SK-N-SH treated with all-trans-retinoic acid at 6 μM for 48 hours (cell line): ENCODE measurements around the gene MEF2C.

Source experiments
- ARNTL ChIP-seq: fragments of 450-650 bp; formaldehyde crosslinking; IDR thresholded peaks from 2 replicates; pipeline ENCODE4 v1.5.0; 2020; ENCODE audit warnings: low read depth, mild to moderate bottlenecking, moderate library complexity, borderline replicate concordance
- ISL1 ChIP-seq: fragments of 250-450 bp; sonication (Bioruptor Pico); IDR thresholded peaks from 2 replicates; pipeline ENCODE4 v2.1.2; 2022; ENCODE audit warnings: mild to moderate bottlenecking, moderate library complexity
- OSR1 ChIP-seq: fragments of 250-450 bp; sonication (Bioruptor Pico); IDR thresholded peaks from 2 replicates; pipeline ENCODE4 v1.8.0; 2022; ENCODE audit warnings: moderate library complexity, mild to moderate bottlenecking, inconsistent platforms
- TF ChIP-seq, protein P1 (sequence below): fragments of 250-450 bp; sonication (Bioruptor Pico); IDR thresholded peaks from 2 replicates; pipeline ENCODE4 v1.5.1; 2020; ENCODE audit warnings: low read depth, mild to moderate bottlenecking, moderate library complexity

DNA sequence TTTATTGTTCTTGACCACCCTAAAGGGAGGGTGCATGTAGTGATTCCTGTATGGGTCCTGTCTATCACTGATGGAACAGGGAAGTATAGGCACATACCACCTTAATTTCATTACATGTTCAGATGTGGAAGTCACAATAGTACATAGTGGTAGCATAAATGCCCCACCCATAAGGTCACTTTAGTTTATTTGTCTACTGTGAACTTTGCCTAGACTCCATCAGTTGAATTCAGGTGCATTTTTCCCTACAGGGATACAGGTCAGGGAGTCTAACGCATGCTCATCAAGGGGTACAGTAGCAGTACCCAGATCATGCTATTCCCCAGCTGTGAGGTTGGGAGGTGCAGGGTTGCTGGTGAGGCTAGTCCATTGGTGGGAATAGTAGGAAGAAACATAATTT, 175.0 kb downstream of the MEF2C start:
- TF ChIP-seq ARNTL (CRISPR knock-in tag) = no peak
- no peak for TF ChIP-seq OSR1
- TF ChIP-seq, protein P1, sequence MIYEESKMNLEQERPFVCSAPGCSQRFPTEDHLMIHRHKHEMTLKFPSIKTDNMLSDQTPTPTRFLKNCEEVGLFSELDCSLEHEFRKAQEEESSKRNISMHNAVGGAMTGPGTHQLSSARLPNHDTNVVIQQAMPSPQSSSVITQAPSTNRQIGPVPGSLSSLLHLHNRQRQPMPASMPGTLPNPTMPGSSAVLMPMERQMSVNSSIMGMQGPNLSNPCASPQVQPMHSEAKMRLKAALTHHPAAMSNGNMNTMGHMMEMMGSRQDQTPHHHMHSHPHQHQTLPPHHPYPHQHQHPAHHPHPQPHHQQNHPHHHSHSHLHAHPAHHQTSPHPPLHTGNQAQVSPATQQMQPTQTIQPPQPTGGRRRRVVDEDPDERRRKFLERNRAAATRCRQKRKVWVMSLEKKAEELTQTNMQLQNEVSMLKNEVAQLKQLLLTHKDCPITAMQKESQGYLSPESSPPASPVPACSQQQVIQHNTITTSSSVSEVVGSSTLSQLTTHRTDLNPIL = no peak
- no peak for TF ChIP-seq ISL1 (CRISPR knock-in tag)
